CD4-positive, alpha-beta T cell treated with Interleukin-4 for 1 hour (primary cell): Measurements from ENCODE around the gene PTPN23.
"Not testable (repeated sequence)": the region's sequence is repeated elsewhere in the genome, so short reads cannot be mapped to it uniquely, and the experiment has no call there.

Experiments used
- DNase-seq, 2 donors: peaks; one replicate each; pipeline ENCODE4 v3.0.0-alpha.2; 2020 to 2022

PTPN23 gene

GRCh38 chr3:47452453-47453215 lies 71.8 kb downstream of the PTPN23 start:
- no peak for DNase-seq

DNA sequence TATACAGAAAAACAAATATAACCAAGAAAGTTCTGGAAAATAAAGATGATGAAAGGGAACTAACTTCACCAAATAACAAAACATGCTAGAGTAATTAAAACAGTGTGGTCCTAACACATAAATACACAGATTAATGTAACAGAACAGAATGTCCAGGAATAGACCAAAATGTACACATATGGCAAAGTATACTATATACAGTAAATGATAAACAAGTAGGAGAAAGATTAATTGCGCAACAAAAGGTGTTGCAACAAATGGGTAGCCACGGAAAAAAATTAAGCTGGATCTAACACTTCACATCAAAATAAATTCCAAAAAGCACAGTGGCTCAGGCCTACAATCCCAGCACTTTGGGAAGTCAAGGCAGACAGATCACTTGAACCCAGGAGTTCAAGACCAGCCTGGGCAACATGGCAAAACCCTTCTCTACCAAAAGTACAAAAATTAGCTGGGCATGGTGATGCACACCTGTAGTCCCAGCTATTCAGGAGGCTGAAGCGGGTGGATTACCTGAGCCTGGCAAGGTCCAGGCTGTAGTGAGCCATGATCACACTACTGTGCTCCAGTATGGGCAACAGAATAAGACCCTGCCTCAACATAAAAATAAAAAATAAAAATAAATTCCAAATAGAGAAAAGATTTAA lies 75.1 kb downstream of the PTPN23 start:
- DNase-seq = no peak

DNA sequence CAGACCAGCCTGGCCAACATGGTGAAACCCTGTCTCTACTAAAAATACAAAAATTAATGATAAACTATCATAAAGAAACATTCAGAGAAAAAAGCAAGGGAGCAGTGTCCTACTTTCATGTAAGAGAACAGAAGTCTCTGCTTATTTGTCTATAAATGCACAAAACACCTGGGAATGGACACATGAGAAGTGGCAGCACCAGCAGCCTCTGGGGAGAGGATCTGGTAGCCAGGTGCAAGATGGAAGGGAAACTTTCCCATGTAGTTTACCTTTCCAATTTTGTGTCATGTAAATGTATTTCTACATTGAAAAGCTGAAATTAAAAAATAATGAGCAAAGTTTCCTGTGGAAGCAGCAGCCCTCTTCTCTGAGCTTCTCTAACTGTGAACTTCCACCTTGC lies 76.2 kb downstream of the PTPN23 start:
- DNase-seq = no peak

GRCh38 chr3:47459534-47460085 lies 78.8 kb downstream of the PTPN23 start:
- DNase-seq = not testable (repeated sequence)
